Dedifferentiated amniotic fluid mesenchymal stem cell (primary cell): ENCODE results near the gene GREM1.

Experiments used
- DNase-seq: peaks from one replicate; pipeline ENCODE4 v3.0.0-alpha.2; 2016; ENCODE audit errors: extremely low spot score

GREM1 gene

GRCh38 chr15:32717426-32718226 is at the start of gene GREM1:
GREM1 (plus strand) TSS chr15:32718004; CDS start chr15:32730691, 12,687 bp downstream.
- peak; percentile 44 for DNase-seq

- no peak for DNase-seq
These were observed 48.9 kb upstream of the GREM1 start for GRCh38 chr15:32668942-32669341.

- peak; percentile 87 for DNase-seq
These were observed 47.8 kb upstream of the GREM1 start for GRCh38 chr15:32669896-32670611.

- no peak for DNase-seq
These were observed 47.2 kb upstream of the GREM1 start for GRCh38 chr15:32670623-32671022.

- no peak for DNase-seq
These were observed 46.2 kb upstream of the GREM1 start for GRCh38 chr15:32671339-32672325.

GRCh38 chr15:32674681-32675080 is 43.1 kb upstream of the GREM1 start:
- DNase-seq = no peak

- DNase-seq = no peak
These were observed 42.3 kb upstream of the GREM1 start for GRCh38 chr15:32675466-32675865.

GRCh38 chr15:32676169-32676568 is 41.6 kb upstream of the GREM1 start:
- DNase-seq = no peak

GRCh38 chr15:32677238-32677750 is 40.5 kb upstream of the GREM1 start:
- no peak for DNase-seq

GRCh38 chr15:32679298-32679690 is 38.5 kb upstream of the GREM1 start:
- no peak for DNase-seq

- DNase-seq = peak; percentile 95
These were observed 35.2 kb upstream of the GREM1 start for GRCh38 chr15:32682569-32682968.

GRCh38 chr15:32682977-32683630 is 34.7 kb upstream of the GREM1 start:
- DNase-seq = no peak

- DNase-seq = peak; percentile 31
These were observed 33.8 kb upstream of the GREM1 start for GRCh38 chr15:32683906-32684584.

- no peak for DNase-seq
These were observed 32.2 kb upstream of the GREM1 start for GRCh38 chr15:32685576-32685975.

- DNase-seq = no peak
These were observed 30.2 kb upstream of the GREM1 start for GRCh38 chr15:32687556-32687955.

GRCh38 chr15:32688151-32688639 is 29.6 kb upstream of the GREM1 start:
- no peak for DNase-seq

GRCh38 chr15:32690941-32691688 is 26.7 kb upstream of the GREM1 start:
- no peak for DNase-seq

GRCh38 chr15:32691689-32692038 is 26.1 kb upstream of the GREM1 start:
- no peak for DNase-seq

- DNase-seq = no peak
These were observed 25.5 kb upstream of the GREM1 start for GRCh38 chr15:32692286-32692685.
